ENCODE measurements around the gene MAN1C1. TPM values are rescaled to one million over a fixed set of nuclear protein-coding genes. Genes with fewer than 3 reads are reported as not detected.

The MAN1C1 gene
- total RNA-seq, 1 experiment from 2014 or later: 2.1 TPM

DNA sequence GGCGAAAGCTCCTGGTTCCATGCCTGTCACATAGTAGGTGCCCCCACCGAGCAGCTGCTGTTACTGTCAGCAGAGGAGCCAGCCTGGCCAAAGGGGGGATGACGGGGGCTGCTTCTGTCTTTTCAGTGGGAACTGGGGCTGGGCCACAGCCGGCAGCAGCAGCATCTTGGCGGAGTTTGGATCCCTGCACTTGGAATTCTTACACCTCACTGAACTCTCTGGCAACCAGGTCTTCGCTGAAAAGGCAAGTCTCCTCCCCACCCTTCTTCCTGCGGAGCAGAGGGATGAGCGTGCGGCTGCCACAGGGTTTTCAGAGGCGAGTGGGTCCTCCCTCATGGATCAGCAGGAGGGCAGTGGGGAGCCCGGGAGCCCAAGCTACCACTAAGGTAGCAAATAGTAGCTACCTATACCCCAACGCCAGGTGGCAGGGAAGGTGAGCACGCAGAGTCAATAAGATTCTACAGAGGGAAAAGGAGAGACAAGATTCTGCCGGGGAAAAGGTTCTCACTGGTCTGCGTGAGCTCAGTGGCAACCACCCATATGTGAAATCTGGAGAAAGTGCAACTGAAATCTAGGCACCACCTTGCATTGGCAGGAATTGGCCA is 142.0 kb downstream of the MAN1C1 start:
- no peak for DNase-seq (ENCODE audit: low read depth)

DNA sequence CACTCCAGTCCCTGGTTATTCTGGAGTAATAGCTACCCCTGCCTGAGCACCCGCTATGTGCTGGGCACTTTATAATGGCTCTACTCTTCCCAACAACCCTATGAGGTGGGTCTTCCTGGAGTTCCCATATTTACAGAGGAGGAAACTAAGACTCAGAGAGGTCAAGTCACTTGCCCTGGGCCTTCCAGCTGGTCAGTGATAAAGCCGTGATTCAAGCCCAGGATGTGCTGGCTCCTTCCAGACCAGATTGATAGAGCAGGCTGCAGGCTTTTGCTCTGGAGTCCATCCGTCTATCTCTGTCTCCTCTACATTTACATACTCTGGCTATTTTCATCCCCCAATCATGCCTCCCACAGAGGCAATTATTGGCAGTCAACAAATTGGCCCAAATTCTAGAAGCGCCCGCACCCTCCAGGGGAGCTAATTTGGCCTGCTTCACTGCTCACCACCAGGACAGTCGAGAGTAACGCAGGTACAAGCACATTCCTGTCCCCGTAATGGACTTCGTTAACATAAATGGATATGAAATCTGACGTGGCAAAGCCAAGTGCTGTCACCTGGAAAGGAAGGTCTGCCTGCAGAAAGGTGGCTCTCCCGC is 143.6 kb downstream of the MAN1C1 start:
- no peak for DNase-seq (ENCODE audit: low read depth)

DNA sequence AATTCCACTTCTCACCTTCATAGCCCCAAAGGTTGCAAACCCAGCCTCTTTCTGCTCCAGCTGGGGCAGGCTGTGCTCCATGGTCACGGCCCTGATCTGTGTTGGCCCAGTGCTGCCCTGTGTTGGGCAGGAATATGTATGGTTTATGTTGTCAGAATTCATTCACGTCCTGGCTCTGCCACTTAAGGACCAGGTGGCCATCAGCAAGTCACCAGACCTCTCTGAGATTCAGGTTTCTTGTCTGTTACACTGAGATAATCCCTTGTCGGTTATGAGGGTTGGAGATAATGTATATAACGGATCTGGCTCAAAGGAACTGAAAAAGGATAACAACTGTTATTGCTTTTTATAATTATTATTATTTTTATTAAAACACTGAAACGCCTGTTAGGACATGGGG is 144.3 kb downstream of the MAN1C1 start:
- DNase-seq (ENCODE audit: low read depth): no peak

DNA sequence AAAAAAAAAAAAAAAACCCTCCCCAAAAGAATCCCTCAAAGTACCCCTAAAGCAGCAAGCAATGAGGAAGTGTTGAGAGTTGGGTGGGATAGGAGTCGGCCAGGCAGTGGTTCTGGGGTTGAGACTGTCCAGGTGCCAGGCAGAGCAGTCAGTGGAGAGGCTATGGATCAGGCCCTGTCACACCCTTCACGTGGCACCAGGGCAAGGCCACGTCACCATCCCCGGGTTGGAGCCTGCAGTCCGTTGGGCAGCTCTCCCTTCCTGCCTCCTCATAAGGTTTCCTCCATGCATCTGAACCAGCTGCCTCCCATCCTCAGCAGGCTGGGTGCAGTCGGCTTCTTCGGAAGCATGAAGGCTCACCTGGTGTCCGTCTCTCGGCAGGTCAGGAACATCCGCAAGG is 146.9 kb downstream of the MAN1C1 start:
- DNase-seq (ENCODE audit: low read depth): no peak

DNA sequence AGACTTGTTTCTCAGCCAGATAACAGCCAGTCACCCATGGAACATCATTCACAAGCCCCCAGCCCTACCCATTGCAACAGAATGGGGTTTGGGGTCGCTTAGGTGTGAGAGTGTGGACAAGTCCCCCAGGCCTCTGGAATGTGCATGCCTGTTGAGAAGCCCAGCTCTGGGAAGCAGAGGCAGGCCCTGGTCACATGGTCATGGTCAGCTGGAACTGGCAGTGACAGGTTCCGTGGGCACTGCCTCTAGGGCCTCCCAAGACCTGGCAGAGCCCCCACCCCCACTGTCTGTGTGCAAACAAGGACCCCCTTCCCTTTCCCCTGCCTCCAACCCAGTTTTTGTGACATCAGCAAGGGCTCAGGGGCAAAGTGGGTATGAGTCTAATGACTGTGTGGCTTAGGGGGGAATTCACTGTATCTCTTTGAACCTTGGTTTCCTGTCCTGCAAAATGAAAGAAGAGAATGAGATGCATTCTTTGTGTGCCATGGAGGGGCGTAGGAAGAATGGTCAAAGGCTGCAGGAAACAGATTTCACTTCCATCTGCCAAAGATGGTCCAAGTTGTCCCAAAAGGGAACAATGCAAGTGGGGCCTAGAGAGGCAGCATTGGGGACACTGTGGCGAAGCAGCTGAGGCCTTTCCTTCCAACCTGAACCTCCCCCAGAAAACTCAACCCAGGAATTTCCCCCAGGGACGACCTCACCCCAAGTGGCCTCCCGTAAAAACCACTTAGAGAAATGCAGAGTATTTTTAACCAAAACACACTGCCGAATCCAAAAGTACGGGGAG is 148.7 kb downstream of the MAN1C1 start:
- no peak for DNase-seq (ENCODE audit: low read depth)

DNA sequence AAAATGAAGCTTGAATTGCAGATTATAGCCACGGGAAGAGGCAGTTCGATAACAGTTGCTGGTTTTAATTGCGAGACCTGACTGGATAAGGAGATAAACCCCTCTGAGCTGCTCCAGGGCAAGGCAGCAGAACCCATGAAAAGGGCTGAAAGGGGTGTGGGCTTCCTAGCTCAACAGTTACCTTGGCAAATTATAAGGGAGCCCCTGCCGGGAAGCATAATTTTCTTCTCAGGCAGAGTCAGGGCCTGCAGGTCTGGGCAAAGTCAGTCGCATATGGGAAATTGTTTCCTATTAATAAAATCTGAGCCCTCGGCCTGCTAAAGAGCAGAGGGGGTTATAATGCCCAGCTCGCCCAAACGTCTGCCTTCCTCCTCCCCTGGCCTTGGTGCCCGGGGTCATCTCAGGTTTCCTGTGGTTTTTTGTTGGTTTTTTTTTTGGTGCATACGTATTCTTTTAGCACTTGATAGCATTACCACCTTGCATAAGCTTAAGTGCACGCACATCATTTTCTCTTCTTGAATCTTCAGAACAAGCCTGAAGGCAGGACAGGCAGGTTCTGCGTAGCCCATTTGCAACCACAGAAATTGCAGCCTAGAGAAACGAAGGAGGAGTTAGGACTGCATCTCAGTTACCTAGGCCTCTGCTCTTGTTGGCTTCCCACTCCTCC is 149.5 kb downstream of the MAN1C1 start:
- no peak for DNase-seq (ENCODE audit: low read depth)

DNA sequence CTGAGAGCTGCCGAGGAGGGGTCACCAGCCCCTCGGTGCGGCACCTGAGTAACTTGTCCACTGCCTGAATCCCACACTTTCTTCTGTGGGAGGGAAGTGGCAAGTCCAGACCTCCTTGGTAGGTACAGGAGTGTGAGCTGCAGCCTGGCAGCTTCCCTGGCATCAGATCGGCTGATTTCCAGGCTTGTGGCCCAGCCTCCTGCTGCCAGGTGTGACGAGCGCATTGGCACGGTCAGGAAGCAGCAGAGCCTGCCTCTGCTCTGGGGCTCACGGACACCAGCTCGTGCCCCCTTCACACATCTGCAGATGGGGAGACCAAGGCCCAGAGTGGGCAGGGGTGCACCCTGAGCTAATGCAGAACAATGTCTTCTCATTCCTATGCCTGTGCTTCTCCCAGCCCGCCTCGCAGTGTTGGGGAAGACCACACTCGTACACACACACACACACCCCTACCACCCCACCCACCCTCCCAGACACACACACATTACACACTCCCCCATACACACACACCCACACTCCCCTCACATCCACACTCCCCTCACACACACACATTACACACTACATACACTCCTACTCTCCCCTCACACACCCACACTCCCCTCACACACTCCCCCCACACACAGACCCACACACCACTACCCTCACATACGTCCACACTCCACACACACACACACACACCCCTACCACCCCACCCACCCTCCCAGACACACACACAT is 150.3 kb downstream of the MAN1C1 start:
- no peak for DNase-seq (ENCODE audit: low read depth)

DNA sequence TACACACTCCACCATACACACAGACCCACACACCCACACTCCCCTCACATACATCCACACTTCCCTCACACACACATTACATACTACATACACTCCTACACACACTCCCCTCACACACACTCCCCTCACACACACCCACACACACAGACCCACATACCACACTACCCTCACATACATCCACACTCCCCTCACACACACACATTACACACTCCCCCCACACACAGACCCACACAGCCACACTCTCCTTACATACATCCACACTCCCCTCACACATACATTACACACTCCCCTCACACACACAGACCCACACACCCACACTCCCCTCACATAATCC is 150.8 kb downstream of the MAN1C1 start:
- no peak for DNase-seq (ENCODE audit: low read depth)

DNA sequence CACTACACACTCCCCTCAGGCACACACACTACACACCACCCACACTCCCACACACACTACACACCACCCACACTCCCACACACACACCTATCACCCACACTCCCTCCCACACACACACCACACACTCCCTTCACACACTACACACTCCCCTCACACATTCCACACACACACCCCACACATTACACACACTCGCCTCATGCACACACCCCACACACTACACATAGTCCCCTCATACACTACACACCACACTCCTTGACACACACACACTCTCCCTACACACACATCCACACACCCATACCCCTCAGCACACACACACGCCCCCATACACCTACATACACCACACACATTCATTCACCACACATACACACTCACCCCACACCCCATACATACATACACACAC is 152.4 kb downstream of the MAN1C1 start:
- DNase-seq (ENCODE audit: low read depth): no peak

DNA sequence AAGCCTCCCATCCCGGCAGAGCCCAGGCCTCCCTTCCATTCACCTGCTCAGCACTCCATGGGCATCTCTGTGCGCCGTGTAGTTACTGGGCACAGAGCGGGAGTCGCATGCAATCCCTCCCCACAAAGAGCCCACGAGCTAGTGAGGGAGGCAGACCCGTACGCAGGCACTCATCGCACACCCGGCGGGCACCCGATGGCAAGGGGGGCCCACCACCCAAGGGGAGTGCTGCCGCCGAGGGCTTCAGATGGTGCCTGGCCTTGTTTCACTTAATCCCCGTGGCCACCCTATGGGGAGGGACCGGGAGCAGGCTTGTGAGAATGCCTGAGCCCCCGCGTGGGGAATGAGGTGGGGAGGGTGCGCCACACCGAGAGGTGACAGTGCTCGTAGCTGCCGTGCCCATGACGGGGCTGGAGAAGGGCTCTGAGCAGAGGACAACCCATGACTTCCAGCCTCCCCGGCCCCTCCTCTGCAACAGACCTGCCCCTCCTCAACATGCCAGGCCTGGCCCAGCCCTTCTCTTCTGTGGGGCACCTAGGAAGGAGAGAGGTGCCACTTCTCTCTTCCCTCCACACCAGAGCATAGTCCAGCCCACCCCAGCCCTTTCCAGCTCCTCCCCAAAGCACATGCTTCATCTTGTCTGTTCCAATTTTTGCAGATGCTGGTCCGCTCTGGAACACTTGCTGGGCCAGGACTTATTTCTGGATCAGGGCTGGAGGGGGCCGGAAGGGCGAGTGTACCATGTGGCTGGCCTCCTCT is 153.2 kb downstream of the MAN1C1 start:
- no peak for DNase-seq (ENCODE audit: low read depth)

DNA sequence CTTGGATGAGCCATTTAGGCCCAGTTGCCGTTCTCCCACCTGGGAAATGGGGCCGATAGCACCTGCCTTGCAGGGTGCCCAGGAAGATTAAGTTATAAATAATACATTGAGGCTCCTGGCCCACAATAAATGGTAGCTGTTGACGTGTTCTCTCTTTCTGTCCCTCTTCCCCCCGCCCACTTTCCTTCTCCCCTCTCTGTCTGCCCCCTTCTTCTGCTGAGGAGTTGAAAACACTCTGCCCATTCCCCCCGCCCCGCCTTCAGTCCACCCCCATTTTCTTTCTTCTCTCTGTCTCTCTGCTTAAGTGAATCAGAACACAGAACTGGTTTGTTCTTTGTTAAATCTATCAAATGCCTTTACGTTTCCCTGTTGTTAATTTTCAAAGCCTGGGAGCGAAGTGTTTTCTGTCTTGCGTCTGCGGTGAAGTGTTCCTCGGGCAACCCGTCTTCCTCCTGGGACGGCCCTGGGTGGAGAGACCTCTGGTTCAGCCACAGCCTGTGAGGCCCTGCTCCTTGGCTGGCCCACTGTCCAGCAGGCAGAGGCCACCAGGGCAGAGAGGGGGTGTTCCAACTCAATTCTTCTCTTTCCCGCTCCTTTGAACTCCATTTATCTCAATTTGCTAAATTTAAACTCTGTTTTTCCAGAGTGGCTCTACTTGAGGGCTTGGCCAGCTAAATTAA is 154.1 kb downstream of the MAN1C1 start:
- no peak for DNase-seq (ENCODE audit: low read depth)

DNA sequence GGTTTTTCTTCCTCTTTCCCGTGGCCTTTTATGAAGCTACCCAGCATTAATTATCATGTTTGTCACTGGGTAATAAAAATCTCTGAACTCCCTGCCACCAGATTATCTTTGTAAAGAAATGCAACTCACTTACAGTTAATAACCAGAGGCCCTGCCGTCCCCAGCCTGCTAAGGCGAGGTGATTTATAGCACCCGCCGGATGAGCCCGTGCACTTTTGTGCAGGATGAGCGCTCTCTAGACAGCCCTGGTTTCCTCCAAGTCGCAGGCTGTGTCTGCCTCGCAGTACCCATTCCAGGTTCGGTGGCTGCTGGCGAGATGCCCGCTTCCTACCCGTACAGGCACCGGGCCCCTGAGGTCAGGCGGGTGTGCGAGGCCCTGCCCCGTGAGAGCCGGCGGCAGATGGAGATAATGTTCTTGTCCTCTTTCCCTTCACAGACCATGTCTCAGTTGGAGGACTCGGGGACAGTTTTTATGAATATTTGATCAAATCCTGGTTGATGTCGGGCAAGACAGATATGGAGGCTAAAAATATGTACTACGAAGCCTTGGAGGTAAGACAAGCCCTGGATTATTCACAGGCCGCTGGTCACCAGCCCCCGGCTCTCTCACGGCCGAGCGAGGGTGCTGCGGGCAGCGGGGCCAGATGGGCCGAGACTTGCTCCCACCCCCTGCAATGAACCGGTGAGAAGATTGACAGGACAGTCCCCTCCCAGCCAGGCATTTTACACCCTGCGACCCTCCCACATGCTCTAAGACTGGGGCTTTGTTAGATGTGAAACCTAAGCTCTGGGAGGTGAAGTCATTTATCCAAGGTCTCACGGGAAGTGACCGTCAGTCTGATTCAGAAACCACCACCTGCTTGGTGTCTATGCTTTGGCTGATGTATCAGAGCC is 154.9 kb downstream of the MAN1C1 start:
- no peak for DNase-seq (ENCODE audit: low read depth)

DNA sequence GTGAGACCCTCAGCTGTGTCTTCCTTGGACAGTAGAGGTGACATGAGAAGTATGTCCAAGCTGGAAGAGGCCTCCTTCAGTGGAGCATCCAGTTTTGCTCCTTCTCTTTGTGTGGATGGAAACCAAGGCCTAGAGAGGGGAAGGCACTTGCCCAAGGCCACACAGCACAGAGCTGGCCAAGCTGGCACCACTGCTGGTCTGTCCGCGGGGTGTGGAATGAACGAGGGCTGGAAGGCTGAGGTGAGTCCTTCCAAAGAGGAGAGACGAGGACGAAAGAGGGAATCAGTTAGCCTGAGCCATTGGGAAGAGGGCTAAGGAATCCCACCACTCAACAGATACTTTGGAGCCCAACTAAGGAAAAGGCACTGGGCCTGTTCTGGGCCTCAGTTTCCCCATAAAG is 155.6 kb downstream of the MAN1C1 start:
- no peak for DNase-seq (ENCODE audit: low read depth)

DNA sequence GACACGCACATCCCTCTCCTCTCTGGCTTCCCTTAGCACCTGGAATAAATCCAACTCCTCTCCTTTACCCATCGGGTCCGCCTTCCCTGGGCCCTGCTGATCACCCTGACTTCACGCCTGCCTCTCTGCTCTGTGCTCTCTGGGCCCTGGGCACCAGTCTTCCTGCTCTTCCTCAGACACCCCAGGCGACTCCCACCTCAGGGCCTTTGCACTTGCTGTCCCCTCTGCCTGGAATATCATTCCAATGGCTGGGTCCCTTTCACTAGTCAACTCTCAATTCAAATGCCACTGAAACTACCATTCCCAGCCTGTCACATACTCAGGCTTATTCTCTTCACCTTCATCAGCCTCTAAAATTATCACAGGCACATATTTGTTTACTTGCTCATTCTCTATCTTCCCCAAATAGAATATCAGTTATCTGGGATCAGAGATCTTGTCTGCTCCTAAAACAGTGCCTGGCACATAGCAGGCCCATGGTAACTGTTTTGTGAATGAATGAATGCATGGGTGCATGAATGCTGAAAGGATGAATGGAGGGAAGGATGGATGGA is 156.2 kb downstream of the MAN1C1 start:
- DNase-seq (ENCODE audit: low read depth): no peak

DNA sequence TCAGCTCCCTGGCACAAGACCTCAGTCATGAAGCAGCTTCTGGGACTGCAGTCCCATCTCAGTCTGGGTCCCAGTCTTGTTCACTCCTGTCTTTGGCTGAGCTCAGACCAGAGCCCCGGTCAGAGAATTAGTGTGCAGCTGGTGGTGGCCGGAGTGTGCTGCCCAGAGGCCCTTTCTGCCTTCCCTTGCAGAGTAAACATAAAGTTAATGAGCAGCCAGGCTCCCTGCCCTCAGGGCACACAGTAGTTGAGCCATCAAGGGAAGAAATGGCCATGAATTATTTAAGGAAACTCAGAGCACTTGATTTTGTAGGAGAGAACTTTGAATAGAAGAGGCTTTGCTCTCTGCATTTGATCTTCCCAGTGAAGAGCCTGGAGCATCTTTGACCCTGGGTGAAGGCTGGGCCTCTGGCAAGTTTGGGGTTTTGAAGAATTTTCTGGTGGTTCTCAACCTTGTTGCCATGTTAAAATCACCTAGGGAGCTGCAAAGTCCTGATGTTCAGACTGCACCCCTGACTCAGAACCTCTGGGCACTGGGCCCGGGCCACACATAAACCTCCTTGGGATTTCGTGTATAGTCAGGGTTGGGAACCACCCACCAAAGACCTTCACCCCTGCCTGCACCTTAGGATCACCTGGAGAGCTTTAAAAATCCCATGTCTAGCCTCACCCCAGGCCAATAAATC is 157.0 kb downstream of the MAN1C1 start:
- DNase-seq (ENCODE audit: low read depth): no peak

DNA sequence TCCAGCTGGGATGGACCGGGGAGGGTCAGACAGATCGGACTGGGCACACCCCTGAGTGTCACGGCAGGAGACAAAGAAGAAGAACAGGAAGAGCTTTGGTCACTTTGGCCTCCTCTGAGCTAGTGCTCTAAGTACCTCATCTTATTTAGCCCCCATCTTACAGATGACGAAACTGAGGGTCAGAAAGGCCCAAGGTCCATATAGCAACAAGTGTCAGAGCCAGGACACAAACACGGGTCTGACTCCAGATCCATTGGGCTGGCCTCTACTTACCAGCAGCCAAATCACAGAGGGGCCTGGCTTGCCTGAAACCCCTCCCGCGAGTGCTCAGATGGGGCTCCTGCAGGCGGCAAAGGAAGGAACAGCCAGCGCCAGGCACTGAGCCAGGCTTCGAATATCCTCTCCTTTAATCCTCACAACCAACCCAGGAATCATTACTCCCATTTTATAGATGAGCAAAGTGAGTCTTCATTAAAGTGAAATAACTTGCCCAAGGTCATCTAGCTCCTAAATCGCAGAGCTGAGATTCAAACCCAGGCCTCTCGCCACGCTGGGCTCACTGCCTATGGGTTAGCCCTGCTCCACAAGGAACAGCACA is 157.7 kb downstream of the MAN1C1 start:
- no peak for DNase-seq (ENCODE audit: low read depth)

DNA sequence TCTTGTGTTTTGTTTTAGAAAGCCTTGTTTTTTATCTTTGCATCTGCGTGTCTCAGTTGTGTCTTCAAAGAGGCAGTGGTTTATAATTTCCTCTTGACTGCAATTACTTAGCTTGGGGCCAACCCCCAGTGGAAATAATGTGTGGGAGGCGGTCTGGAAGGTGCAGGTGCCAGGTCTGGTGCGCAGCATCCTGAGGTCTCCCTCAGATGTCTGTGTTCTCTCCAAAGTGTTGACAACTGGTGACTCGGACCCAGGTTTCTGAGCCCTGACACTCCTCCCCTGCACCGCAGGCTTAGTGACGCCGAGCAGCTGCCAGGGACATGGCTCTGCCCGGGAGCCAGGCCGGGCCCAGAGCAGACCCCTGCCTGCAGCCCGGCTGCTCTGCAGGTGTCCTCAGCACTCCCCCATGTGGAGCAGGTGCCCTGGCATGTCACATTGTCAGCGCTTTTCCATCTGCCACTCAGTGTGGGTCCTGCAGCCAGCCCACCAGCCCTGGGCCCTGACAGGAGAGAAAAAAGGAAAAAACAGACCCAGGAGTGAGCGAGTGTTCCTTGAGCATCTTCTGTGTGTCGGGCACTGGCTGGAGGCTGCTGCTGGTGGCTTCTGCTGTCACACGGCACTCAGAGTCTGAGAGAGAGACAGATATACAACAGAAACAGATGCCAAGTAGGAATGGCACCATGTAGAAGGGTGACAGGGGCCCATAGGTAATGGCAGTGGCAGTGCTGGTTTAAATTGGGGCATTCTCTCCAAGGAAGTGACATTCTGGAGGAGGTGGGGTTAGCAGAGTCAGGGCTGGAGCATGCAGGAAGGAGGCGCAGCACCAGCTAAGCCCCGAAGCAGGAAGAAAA is 158.6 kb downstream of the MAN1C1 start:
- DNase-seq (ENCODE audit: low read depth): no peak
